ENCODE data around the gene OR1C1.
"Not testable (repeated sequence)": the region's sequence is repeated elsewhere in the genome, so short reads cannot be mapped to it uniquely, and the experiment has no call there.

OR1C1 gene

DNA sequence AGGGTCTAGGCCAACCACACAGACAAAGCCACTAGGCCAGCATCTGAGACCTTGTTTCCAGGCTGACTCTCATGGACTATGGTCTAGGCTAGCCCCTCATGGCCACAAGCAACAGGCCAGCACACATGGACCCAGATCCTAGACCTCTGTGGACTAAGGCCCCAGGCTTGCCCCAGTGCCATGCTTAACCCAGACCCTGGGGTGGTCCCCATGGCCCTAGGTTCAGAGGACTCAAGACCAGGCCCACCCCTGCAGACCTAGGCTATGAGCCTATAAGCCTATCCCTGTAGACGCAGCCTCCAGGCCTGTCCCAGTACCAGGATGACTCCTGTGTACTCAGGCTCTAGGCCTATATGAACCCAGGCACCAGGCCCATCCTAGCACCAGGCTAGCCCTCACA is 10.5 kb downstream of the OR1C1 start:
- Histone ChIP-seq H3K36me3 (ENCODE audit: insufficient read depth, low read length) (no peaks in the 10 kb centered on the region), H3K27me3 (ENCODE audit: insufficient read depth, low read length) (no peaks in the 10 kb centered on the region), H3K27ac (ENCODE audit: low read depth, low read length, poor library complexity, severe bottlenecking) (no peak overlapping the region), H3K79me2 (ENCODE audit: insufficient read depth, low read length) (no peaks in the 10 kb centered on the region), H3K4me1 (ENCODE audit: insufficient read depth, low read length, severe bottlenecking) (no peaks in the 10 kb centered on the region), H3K9me2 (ENCODE audit: low read depth, low read length) (no peaks in the 10 kb centered on the region), H4K20me1 (ENCODE audit: insufficient read depth, low read length) (no peaks in the 10 kb centered on the region), H3K4me2 (ENCODE audit: low read length) (no peak overlapping the region), H3K4me3 (ENCODE audit: low read depth, low read length, poor library complexity, severe bottlenecking) (no peak overlapping the region), H3F3A (ENCODE audit: insufficient read depth, low read length) (no peaks in the 10 kb centered on the region), H3K9ac (ENCODE audit: low read length) (no peak overlapping the region), H2AFZ (ENCODE audit: low read length) (no peak overlapping the region), H3K9me3 (ENCODE audit: low read length) (no peaks in the 10 kb centered on the region)
- TF ChIP-seq EZH2 (IDR thresholded peaks at IDR 0.05; ENCODE audit: borderline replicate concordance, low read length), result no peak
- TF ChIP-seq, protein P1, sequence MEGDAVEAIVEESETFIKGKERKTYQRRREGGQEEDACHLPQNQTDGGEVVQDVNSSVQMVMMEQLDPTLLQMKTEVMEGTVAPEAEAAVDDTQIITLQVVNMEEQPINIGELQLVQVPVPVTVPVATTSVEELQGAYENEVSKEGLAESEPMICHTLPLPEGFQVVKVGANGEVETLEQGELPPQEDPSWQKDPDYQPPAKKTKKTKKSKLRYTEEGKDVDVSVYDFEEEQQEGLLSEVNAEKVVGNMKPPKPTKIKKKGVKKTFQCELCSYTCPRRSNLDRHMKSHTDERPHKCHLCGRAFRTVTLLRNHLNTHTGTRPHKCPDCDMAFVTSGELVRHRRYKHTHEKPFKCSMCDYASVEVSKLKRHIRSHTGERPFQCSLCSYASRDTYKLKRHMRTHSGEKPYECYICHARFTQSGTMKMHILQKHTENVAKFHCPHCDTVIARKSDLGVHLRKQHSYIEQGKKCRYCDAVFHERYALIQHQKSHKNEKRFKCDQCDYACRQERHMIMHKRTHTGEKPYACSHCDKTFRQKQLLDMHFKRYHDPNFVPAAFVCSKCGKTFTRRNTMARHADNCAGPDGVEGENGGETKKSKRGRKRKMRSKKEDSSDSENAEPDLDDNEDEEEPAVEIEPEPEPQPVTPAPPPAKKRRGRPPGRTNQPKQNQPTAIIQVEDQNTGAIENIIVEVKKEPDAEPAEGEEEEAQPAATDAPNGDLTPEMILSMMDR (IDR thresholded peaks at IDR 0.05; ENCODE audit: low read length), result no peak

DNA sequence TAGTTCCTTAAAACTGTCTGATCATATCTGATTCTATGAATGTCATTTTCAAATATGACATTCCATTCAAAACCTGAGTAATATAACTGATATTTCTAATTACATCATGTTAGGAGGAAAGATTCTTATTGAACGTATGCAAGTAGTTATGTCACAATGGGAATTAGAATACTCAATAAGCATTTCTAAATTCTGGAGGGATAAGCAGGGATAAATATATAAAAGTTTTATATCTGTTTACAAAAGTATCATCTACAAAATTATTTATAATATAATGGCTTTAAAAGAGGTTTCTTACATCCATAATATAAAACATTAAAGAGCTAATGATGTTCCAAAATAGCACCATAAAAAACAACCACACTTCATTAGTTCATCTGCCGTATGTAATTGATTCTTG is 12.3 kb downstream of the OR1C1 start, which contains the start of gene OR14A2:
OR14A2 (minus strand) TSS at position 101 of the 400 bp plus-strand sequence.
- H3K27ac ChIP-seq (ENCODE audit: low read depth, low read length, poor library complexity, severe bottlenecking), result no peak within 1 kb of the TSS
- no peaks in the 10 kb centered on the region for H4K20me1 ChIP-seq (ENCODE audit: insufficient read depth, low read length)
- H3F3A ChIP-seq (ENCODE audit: insufficient read depth, low read length), result no peaks in the 10 kb centered on the region
- no peak within 1 kb of the TSS for H2AFZ ChIP-seq (ENCODE audit: low read length)
- H3K27me3 ChIP-seq (ENCODE audit: insufficient read depth, low read length), result no peaks in the 10 kb centered on the region
- H3K4me2 ChIP-seq (ENCODE audit: low read length), result no peak within 1 kb of the TSS
- H3K9me3 ChIP-seq (ENCODE audit: low read length), result no peaks in the 10 kb centered on the region
- no peak within 1 kb of the TSS for H3K4me3 ChIP-seq (ENCODE audit: low read depth, low read length, poor library complexity, severe bottlenecking)
- no peaks in the 10 kb centered on the region for H3K79me2 ChIP-seq (ENCODE audit: insufficient read depth, low read length)
- no peaks in the 10 kb centered on the region for H3K36me3 ChIP-seq (ENCODE audit: insufficient read depth, low read length)
- TF ChIP-seq EZH2 (IDR thresholded peaks at IDR 0.05; ENCODE audit: borderline replicate concordance, low read length), result no peak
- H3K4me1 ChIP-seq (ENCODE audit: insufficient read depth, low read length, severe bottlenecking), result no peaks in the 10 kb centered on the region
- no peaks in the 10 kb centered on the region for H3K9me2 ChIP-seq (ENCODE audit: low read depth, low read length)
- H3K9ac ChIP-seq (ENCODE audit: low read length), result no peak within 1 kb of the TSS

DNA sequence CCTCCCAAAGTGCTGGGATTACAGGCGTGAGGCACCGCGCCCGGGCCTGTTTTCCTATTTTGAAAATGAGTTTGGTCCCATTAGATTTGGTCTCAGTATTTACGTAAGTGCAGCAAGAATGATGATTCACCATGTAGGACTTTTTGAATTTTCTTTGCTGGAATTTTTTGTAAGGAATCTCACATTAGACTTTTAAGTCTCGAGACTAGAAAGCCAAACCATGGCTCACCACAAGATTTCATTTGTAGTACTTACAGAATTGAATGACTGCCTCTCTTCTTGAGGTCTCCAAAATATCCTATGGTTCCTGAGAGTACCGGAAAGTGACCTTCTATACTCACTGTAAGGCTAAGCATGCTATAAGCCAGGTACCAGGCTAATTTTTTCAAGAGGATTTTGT is 12.7 kb downstream of the OR1C1 start:
- H3K36me3 ChIP-seq (ENCODE audit: insufficient read depth, low read length), result no peaks in the 10 kb centered on the region
- H3K9me3 ChIP-seq (ENCODE audit: low read length), result no peaks in the 10 kb centered on the region
- no peak for TF ChIP-seq EZH2 (IDR thresholded peaks at IDR 0.05; ENCODE audit: borderline replicate concordance, low read length)
- TF ChIP-seq, protein P1 (IDR thresholded peaks at IDR 0.05; ENCODE audit: low read length), result no peak
- no peaks in the 10 kb centered on the region for H3K9me2 ChIP-seq (ENCODE audit: low read depth, low read length)
- H3K27ac ChIP-seq (ENCODE audit: low read depth, low read length, poor library complexity, severe bottlenecking), result no peak overlapping the region
- no peak overlapping the region for H3K4me3 ChIP-seq (ENCODE audit: low read depth, low read length, poor library complexity, severe bottlenecking)
- H3K9ac ChIP-seq (ENCODE audit: low read length), result no peak overlapping the region
- H3K4me1 ChIP-seq (ENCODE audit: insufficient read depth, low read length, severe bottlenecking), result no peaks in the 10 kb centered on the region
- no peaks in the 10 kb centered on the region for H3F3A ChIP-seq (ENCODE audit: insufficient read depth, low read length)
- H3K27me3 ChIP-seq (ENCODE audit: insufficient read depth, low read length), result no peaks in the 10 kb centered on the region
- H4K20me1 ChIP-seq (ENCODE audit: insufficient read depth, low read length), result no peaks in the 10 kb centered on the region
- no peak overlapping the region for H2AFZ ChIP-seq (ENCODE audit: low read length)
- no peak overlapping the region for H3K4me2 ChIP-seq (ENCODE audit: low read length)
- no peaks in the 10 kb centered on the region for H3K79me2 ChIP-seq (ENCODE audit: insufficient read depth, low read length)

DNA sequence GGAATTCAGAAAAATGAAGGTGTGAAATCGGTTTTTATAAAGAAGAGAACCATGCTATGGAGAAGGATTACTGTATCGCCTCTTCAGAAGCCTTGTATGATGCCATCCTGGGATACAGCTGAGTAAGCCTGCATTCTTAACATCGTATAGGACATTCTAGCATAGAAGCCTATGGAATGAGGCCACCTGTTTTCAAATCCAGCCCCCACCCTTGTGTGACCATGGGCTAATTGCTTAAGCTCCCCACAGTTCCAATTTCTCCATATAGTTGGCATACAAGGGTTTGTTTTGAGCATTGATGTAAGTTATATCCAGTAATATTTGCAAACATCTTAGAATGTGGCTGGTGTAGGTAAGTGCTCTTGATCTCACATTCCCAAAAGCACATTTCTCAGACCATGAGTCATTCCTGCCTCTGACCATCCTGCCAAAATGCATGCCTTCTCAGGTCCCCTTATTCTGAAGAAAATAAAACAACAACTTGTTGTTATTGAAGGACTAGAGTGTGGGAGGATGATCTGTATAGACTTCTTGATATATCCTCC is 13.9 kb downstream of the OR1C1 start:
- Histone ChIP-seq H3K4me3 (ENCODE audit: low read depth, low read length, poor library complexity, severe bottlenecking) (no peak overlapping the region), H3K36me3 (ENCODE audit: insufficient read depth, low read length) (no peaks in the 10 kb centered on the region), H3K79me2 (ENCODE audit: insufficient read depth, low read length) (no peaks in the 10 kb centered on the region), H3K4me2 (ENCODE audit: low read length) (no peak overlapping the region), H2AFZ (ENCODE audit: low read length) (no peak overlapping the region), H4K20me1 (ENCODE audit: insufficient read depth, low read length) (no peaks in the 10 kb centered on the region), H3F3A (ENCODE audit: insufficient read depth, low read length) (no peaks in the 10 kb centered on the region), H3K27me3 (ENCODE audit: insufficient read depth, low read length) (no peaks in the 10 kb centered on the region), H3K9me2 (ENCODE audit: low read depth, low read length) (no peaks in the 10 kb centered on the region), H3K27ac (ENCODE audit: low read depth, low read length, poor library complexity, severe bottlenecking) (no peak overlapping the region), H3K9ac (ENCODE audit: low read length) (no peak overlapping the region), H3K4me1 (ENCODE audit: insufficient read depth, low read length, severe bottlenecking) (no peaks in the 10 kb centered on the region), H3K9me3 (ENCODE audit: low read length) (no peaks in the 10 kb centered on the region)
- no peak for TF ChIP-seq EZH2 (IDR thresholded peaks at IDR 0.05; ENCODE audit: borderline replicate concordance, low read length)

DNA sequence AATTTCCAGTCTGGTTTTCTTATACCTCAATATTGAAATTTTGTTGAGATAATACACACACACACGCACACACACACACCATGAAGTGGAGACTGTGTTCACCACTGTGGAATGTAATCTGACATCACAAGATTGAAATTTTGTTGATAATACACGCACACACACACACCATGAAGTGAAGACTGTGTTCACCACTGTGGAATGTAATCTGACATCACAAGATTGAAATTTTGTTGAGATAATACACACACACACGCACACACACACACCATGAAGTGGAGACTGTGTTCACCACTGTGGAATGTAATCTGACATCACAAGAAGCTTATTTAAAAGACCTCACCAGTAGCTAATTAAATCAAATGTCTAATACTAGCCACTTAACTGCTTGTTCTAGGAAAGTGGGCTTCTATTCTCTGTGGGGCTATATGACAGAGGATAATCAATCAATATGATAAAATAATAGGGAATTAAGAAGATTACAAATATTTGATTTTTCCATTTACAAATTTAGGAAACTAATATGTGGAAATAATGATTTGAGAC is 18.1 kb downstream of the OR1C1 start:
- H2AFZ ChIP-seq (ENCODE audit: low read length); H3K27ac ChIP-seq (ENCODE audit: low read depth, low read length, poor library complexity, severe bottlenecking): not testable (repeated sequence)

More for the DNA sequence above, 18.1 kb downstream of the OR1C1 start:
- H3K9ac ChIP-seq (ENCODE audit: low read length); H3F3A ChIP-seq (ENCODE audit: insufficient read depth, low read length); H3K9me3 ChIP-seq (ENCODE audit: low read length); H3K79me2 ChIP-seq (ENCODE audit: insufficient read depth, low read length); H3K4me2 ChIP-seq (ENCODE audit: low read length); H3K4me1 ChIP-seq (ENCODE audit: insufficient read depth, low read length, severe bottlenecking); H3K27me3 ChIP-seq (ENCODE audit: insufficient read depth, low read length); H3K9me2 ChIP-seq (ENCODE audit: low read depth, low read length); H3K4me3 ChIP-seq (ENCODE audit: low read depth, low read length, poor library complexity, severe bottlenecking); H3K36me3 ChIP-seq (ENCODE audit: insufficient read depth, low read length); H4K20me1 ChIP-seq (ENCODE audit: insufficient read depth, low read length): not testable (repeated sequence)
